GM19239 (cell line): ENCODE data around the gene CCNJ.

Experiments
- DNase-seq: peaks from one replicate; pipeline ENCODE4 v3.0.0; 2011; ENCODE audit warnings: low spot score; ENCODE audit not compliant: insufficient read length
- FAIRE-seq: peaks from 2 replicates; lab custom pipeline; 2011; peaks lifted over from hg19 to GRCh38; lab: Jason Lieb, UNC

CCNJ gene

DNA sequence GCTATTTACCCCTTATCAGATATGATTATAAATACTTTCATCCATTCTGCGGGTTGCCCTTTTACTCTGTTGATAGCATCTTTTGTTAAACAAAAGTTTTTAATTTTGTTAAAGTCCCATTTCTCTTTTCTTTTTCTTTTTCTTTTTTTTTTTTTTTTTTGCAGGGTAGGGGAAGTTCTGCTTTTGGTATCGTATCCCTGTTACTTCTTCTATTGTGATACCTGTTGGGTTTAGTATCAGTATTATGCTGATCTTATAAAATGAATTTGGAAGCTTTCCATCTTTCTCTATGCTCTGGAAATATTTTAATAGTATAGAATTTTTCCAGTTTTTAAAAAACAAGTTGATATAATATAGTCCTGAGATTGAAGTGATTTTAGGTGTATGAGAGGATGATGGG, 6.0 kb downstream of the CCNJ start:
- no peak for DNase-seq
- FAIRE-seq = no peak

DNA sequence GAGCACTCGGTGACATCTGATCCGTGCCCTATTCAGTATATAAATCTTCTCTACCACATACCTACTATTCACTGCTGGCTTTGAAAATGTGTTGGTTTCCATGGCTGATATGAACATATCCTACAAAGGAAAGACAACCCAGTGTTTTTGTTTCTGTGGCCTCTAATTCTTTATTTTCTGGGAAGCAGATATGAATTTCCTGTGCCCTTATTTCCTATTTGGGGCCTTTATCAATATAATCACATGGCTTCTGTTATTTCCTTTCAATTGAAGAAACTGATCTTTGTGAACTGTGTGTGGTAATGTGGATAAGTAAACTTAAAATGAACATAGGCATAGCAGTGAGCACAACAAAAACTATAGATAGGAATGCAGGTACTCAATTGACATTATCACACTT, 10.6 kb downstream of the CCNJ start:
- FAIRE-seq (no peak), DNase-seq (no peak)

DNA sequence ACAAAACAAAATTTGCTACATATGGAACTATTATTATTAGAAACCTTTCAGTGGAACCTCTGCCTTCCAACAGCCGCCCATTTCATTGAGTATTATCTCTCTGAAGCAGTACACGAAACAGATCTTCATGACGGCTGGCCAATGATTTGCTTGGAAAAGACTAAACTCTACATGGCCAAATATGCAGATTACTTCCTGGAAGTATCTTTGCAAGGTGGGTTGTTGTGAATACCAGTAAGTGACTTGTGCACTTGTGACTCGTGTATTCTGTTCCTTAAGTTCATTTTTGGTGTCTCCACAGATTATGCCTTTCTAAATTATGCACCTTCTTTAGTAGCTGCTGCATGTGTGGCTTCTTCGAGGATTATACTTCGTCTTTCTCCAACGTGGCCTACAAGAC, 13.4 kb downstream of the CCNJ start:
- DNase-seq (no peak), FAIRE-seq (no peak)

DNA sequence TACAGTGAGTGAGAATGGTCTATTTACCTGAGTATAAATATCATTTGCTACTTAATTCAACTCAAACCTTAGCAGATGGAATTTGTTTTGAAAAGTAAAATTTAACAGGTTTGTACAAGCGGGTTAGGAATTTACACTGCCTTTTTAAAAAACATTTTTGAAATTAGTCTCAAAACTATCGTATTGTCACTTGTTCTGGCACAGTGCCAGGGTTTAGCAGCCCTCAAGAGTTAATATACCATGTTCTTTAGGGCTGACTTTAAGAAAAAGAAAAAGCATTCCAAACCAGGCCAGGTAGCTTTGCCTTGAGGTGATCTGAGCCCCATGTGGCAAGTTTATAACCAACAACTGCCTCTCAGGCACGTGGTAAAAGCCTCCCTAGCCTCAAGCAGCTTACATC, 17.8 kb downstream of the CCNJ start:
- no peak for FAIRE-seq
- DNase-seq = no peak

DNA sequence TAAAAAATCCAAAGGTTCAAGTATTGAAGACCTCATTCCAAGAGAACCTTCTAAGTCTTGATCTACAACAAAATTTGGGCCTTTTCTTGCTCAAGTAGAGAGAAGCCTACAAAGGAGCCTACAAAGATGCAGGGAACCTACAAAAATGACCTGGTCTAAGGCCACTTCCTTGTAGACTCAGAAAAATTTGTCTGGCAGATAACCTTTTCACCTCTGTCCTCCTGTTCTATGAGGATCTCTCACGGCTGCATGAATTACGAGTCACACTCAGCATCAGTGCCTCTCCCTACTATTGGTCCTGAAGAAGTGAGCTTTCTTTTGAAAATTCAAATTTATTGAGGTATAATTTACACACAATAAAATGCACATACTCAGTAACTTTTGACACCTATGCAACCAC, 29.3 kb downstream of the CCNJ start:
- FAIRE-seq (no peak), DNase-seq (no peak)

DNA sequence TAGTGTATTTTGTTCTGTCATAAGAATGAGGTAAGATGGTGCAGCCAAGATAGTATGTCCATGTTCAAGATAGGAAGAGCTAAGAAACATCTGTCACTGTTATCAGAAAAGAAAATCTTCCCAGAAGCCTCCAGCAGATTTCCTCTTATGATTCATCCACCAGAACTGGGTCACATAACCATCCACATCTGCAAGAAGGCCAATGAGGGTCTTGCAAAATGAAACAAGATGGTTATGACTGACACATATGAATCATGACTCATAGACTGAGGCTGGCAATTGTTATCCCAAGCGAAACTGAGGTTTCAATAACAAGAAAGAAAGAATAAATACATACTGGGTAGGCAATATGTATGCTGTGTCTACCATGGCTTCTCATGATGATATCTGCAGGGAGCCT, 30.3 kb downstream of the CCNJ start:
- no peak for DNase-seq
- no peak for FAIRE-seq

DNA sequence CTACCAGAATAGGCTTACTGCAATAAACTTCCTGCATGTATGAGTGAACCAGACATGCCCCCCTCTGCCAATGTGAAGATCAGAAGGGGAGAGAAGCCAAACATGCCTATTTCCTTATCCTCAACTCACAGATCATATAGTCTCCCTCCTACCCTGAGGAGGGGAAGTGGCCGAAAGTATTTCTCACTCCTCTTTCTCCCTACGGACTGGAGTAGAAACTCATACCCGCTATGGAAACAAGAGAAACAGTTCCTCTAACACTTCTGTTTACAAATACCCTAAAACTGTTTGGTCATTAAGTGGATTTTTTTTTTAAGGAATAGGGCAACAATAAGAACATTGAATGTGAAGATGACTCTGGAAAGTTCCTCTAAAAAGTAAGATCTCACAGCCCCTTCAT, 31.4 kb downstream of the CCNJ start:
- FAIRE-seq = no peak
- no peak for DNase-seq

DNA sequence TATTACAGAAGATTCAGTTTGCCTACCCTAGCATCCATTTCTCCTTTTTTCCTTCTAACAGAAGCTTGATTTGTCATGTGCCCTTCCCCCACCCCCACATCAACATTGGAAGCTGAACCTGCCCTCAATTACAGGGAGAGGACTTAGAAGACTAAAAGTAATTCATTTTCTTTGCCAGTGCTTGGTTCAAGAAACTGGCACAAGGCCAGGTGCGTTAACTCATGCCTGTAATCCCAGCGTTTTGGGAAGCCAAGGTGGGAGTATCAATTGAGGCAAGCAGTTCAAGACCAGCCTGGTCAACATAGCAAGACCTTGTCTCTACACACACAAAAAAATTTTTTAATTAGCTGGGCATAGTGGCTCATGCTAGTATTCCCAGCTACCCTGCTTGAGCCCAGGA, 32.6 kb downstream of the CCNJ start:
- no peak for DNase-seq
- FAIRE-seq = no peak

DNA sequence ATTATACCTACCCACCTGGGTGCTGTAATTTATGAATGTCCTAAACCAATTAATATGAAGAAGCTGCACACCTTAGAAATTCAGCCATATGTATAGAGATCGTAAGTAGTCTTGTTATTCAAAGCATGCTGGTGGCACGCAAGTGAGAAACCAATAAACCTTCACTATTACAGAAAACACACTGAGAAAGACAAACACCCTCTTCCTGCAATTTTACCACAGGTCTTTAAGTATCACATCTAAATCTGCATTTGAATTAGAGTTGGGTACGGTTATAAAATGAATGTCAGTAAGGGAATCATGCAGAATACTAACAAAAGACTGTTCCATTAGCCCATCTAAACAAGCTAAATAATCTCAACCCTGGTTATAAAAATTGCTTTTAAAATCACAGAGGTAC, 33.8 kb downstream of the CCNJ start:
- FAIRE-seq (no peak), DNase-seq (no peak)

DNA sequence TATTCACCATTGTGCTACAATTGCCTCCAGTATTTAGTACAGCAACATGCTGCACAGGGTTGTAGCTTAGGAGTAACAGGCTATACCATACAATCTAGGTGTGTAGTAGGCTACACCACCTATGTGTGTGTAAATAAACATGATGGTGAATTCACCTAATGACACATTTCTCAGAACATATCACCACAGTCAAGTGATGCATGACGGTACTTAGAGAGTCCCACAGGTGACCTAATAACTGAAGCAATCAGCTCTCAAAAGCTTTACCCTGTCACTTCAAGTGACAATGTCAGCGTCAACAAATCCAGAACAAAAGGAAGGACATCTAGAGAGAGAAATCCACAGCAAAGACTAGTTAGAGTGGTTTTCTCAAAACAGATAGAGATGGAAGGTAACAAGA, 38.8 kb downstream of the CCNJ start:
- DNase-seq = no peak
- no peak for FAIRE-seq

DNA sequence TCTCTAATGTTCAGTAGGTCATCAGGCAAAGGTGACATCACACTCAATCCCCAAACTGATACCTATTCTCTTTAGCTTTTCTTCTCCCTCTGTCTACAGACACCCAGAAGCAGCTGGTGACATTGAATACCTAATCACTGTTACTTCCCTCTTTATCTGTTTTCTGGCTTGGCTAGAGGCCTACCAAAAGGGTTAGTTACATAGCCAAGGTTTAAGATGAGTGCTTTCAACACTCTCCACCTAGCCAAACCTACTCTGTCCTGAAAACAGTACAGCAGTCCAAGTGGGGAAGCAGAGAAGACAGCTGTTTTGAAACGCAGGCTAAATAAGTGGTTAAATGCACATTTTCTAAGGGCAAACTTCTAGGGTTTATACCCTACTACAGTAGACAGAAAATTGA, 39.4 kb downstream of the CCNJ start:
- FAIRE-seq = no peak
- no peak for DNase-seq

DNA sequence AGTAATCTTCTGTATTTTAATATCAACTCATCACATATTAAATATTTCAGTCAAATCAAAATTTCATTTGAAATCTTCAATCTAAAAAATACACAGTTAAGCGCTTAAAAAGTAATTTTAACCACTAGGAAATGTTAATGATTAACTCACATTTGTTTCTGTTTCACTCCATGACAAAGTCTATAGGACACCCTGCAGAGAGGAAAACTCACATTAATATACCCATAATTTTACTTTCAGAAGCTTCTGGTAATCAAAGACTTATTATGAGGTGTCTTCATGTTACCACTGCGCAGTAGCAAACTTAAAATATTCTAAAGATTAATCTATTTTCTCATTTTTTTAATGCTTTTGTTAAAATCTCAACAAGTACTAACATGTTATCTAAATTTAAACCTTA, 45.7 kb downstream of the CCNJ start:
- FAIRE-seq (no peak), DNase-seq (peak; percentile 7)

DNA sequence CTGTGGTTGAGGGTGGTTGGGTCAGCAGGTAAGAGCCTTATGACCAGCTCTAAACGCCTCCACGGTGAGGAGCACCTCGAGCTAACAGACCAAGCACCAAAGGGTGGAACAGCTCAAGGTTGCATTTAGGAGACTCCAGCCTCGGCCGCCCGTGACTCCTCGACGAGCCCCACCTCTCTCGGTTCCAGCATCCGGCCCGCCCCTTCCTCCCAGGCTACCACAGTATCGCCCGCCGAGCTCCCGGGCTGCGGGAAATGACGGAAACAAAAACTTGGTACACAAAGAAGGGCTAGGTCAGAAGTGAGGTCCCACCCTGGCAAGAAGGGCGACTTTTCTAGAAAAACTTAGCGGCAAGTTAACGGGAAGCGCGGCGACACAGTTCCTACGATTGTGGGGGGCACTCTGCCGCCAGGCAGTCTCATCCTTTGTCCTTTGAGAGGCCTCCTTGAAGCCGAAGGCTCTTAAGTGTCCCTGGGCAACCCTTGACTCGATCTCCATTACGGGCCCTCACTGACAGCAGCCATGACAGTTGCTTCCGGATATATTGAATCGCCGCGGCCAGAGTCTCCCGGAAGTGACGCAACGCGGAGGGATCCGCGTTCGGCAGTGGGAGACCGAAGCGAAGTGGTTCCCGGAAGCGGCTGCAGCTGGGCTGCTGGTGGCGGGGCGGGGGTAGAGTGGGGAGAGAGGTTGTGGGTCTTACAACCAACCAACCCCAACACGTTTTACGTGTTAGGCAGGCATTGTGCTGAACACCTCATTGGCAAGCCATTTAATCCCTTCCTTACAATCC, 46.5 kb downstream of the CCNJ start:
- FAIRE-seq (peak; percentile 99), DNase-seq (peak; percentile 64)

DNA sequence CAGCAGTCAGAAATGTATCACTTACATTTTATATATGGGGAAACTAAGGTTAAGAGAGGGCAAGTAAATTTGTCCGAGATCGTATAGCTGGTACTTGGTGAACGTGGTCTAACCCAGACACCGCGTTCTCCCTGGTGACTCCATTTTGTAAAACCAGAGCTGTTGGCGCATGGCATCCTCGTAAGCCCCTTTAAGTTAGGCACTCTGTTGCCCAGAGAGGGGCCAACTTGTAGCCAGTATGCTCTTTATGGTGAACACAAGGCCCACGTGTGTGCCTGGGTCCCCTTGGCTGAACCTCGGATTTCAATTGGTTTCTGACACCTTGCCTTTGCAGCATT, 47.0 kb downstream of the CCNJ start:
- DNase-seq (no peak), FAIRE-seq (no peak)

DNA sequence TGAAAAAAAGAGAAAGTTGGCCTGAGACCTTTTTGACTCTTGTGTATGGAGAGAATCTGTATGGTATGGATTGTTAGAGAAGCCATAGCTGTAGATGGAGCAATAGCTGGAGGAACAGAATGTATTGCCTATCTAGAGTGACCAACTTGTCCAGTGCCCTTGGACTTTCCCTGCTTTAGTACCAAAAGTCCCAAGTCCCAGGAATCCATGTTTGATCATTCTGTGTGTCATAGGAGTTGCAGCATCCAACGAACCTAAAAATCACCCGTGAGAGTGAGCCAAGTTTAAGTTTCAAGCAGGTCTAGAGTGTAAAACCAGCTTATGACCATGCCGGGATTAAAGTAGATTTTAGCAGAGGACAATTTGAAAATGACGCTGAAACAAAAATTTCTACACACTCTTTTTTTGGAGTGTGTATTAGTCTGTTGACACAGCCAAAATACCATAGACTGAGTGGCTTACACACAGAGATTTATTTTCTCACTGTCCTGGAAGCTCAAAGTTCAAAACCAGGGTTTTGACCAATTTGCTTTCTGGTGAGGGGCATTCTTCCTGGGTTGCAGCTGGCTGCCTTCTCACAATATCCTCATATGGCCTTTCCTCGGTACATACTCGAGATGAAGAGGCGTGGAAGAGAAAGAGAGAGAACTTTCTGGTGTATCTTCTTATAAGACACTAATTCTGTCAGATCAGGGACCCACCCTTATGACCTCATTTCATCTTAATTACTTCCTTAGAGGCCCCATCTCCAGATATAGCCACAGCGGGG, 49.8 kb downstream of the CCNJ start:
- FAIRE-seq = no peak
- no peak for DNase-seq

DNA sequence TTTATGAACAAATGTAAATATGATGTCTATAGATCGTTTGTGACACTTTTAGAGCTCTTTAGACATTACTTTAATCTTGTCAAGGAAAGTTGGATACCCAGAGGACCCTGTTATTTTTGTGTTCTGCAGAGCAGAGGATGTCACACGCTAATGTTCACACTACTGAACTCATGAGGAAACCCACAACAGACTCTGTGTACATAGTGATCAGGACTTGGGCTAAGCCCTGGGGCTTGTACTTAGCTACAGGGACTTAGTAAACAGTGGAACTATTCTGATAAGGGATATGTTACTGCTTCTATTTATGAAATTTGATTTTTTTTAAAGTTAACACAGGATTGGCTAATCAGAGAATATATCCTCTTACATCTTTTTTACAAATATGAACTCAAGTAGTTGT, 50.6 kb downstream of the CCNJ start:
- DNase-seq (no peak), FAIRE-seq (no peak)

DNA sequence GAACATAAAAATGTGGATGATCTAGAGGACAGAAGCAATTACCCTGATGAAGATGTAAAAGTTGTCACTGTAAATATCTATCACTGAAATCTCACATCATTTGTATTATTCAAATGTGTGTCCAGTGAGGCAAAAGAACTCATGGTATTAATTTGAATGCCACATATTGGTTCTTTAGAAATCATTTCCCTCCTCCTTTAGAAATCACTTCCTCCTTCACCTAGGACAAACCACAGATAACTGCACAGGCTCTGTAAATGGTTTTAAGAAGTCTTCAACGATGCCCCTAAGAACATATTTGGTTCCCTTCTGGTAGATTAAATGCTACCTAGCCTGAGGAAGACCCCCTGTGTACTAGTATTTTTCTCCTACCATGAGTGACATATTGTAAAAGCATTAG, 53.6 kb downstream of the CCNJ start:
- FAIRE-seq (no peak), DNase-seq (no peak)

DNA sequence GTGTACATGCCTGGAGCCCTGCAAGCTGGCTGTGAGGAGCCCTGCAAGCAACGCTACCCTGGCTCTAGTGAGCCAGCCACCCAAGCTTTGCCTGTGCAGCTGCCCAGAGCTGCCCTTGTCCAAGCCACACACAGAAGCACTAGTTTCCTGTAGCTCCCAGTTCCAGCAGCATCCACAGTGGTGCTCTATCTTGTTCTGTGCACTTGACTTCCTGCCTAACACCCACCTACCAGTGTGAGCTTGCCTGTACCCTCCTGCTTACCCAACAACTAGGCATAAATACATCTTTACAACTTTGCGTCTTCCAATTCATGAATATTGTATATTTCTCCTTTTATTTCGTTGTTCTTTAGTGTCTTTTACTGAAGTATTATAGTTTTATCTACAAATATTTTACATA, 54.5 kb downstream of the CCNJ start:
- no peak for DNase-seq
- no peak for FAIRE-seq

DNA sequence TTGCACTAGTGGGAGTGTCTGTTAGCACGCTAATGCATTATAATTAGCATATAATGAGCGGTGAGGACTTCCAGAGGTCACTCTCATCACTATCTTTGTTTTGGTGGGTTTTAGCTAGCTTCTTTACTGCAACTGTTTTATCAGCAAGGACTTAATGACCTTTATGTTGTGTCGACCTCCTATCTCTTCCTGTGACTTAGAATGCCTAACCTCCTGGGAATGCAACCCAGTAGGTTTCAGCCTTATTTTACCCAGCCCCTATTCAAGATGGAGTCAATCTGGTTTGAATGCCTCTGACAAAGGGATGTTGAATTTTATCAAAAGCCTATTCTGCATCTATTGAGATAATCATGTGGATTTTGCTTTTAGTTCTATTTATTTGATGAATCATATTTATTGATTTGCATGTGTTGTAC, 64.2 kb downstream of the CCNJ start:
- DNase-seq (no peak), FAIRE-seq (no peak)
